OCI-LY7 (cell line): ENCODE measurements around the gene CCDC174.

Experiments used
- EZH2phosphoT487 ChIP-seq: fragments of 200-600 bp; sonication (generic); IDR thresholded peaks from 2 replicates; pipeline ENCODE4 v1.6.1; 2018; ENCODE audit warnings: low read depth, borderline replicate concordance, mild to moderate bottlenecking, mixed run types, antibody characterized with exemption, low read length, moderate library complexity, mixed read lengths
- TF ChIP-seq, protein P1 (sequence below): fragments of 200-600 bp; sonication (generic); conservative IDR thresholded peaks from 2 replicates; pipeline ENCODE4 v1.5.1; 2014; ENCODE audit warnings: mild to moderate bottlenecking, antibody characterized with exemption, low read length, moderate library complexity, mixed read lengths

DNA sequence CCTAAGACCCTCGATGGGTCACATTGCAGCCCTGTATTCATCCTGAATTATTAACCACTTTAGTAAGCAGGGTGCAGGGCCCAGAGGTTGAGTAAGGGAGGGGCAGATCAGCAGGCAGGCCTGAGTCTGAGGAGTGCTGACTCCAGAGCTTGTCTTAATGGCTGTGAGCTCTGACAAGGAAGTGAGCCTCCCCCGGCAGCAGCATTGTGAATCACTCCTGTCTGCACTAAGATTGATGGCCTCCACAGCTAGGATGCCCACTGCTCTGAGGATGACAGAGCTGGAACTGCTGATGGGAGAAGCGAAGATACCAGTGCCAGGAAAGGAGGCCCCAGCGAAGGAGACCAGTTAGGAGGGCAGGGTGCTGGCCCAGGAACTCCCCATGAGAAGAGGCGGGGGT is 46.5 kb upstream of the CCDC174 start:
- TF ChIP-seq, protein P1, sequence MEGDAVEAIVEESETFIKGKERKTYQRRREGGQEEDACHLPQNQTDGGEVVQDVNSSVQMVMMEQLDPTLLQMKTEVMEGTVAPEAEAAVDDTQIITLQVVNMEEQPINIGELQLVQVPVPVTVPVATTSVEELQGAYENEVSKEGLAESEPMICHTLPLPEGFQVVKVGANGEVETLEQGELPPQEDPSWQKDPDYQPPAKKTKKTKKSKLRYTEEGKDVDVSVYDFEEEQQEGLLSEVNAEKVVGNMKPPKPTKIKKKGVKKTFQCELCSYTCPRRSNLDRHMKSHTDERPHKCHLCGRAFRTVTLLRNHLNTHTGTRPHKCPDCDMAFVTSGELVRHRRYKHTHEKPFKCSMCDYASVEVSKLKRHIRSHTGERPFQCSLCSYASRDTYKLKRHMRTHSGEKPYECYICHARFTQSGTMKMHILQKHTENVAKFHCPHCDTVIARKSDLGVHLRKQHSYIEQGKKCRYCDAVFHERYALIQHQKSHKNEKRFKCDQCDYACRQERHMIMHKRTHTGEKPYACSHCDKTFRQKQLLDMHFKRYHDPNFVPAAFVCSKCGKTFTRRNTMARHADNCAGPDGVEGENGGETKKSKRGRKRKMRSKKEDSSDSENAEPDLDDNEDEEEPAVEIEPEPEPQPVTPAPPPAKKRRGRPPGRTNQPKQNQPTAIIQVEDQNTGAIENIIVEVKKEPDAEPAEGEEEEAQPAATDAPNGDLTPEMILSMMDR: no peak
- TF ChIP-seq EZH2phosphoT487: no peak
